ENCODE data around the gene WASL.

- TF ChIP-seq, protein P1, sequence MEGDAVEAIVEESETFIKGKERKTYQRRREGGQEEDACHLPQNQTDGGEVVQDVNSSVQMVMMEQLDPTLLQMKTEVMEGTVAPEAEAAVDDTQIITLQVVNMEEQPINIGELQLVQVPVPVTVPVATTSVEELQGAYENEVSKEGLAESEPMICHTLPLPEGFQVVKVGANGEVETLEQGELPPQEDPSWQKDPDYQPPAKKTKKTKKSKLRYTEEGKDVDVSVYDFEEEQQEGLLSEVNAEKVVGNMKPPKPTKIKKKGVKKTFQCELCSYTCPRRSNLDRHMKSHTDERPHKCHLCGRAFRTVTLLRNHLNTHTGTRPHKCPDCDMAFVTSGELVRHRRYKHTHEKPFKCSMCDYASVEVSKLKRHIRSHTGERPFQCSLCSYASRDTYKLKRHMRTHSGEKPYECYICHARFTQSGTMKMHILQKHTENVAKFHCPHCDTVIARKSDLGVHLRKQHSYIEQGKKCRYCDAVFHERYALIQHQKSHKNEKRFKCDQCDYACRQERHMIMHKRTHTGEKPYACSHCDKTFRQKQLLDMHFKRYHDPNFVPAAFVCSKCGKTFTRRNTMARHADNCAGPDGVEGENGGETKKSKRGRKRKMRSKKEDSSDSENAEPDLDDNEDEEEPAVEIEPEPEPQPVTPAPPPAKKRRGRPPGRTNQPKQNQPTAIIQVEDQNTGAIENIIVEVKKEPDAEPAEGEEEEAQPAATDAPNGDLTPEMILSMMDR (IDR thresholded peaks at IDR 0.05; ENCODE audit: low read length): no peak
- no peak for TF ChIP-seq EZH2 (IDR thresholded peaks at IDR 0.05; ENCODE audit: borderline replicate concordance, low read length)
Measured at GRCh38 chr7:123712619-123713018, 36.2 kb downstream of the WASL start.
